GM18951 (cell line): Measurements from ENCODE around the gene UBE2E2.

Experiments used
- POLR2A ChIP-seq: IDR thresholded peaks from 4 replicates; pipeline ENCODE4 v1.6.1; 2011; ENCODE audit warnings: mild to moderate bottlenecking; ENCODE audit not compliant: insufficient read length, insufficient read depth; ENCODE audit errors: extremely low read depth
- in situ Hi-C: fragments of 300-500 bp; cut with MboI; formaldehyde crosslinking; loops from one replicate; pipeline ENCODE4 v1.12.0; 2022; ENCODE audit warnings: low sequenced_read_pairs, mixed read lengths, inconsistent platforms; ENCODE audit not compliant: unreplicated experiment

The UBE2E2 gene

GRCh38 chr3:23624305-23624704 is 421.2 kb downstream of the UBE2E2 start:
- in situ Hi-C loops = no loop called here
- no peak for TF ChIP-seq POLR2A

DNA sequence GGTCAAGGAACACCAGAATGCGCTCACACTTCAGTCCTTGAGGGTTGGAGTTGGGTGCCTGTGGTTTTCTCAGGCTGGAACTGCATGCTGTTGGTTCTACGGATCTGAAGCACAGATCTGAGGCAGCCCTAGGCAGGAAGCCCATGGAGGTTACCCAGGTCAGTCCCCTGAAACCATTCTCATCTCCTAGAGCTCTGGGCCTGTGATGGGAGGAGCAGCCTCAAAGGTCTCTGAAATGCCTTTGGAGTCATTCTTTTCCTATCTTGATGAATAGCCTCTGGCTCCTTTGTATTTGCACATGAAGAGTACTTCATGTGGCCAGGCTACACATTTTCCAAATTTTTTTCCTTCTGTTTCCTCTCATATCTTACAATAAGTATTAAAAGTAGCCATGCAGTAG is 423.3 kb downstream of the UBE2E2 start:
- in situ Hi-C loops = no loop called here
- no peak for TF ChIP-seq POLR2A

DNA sequence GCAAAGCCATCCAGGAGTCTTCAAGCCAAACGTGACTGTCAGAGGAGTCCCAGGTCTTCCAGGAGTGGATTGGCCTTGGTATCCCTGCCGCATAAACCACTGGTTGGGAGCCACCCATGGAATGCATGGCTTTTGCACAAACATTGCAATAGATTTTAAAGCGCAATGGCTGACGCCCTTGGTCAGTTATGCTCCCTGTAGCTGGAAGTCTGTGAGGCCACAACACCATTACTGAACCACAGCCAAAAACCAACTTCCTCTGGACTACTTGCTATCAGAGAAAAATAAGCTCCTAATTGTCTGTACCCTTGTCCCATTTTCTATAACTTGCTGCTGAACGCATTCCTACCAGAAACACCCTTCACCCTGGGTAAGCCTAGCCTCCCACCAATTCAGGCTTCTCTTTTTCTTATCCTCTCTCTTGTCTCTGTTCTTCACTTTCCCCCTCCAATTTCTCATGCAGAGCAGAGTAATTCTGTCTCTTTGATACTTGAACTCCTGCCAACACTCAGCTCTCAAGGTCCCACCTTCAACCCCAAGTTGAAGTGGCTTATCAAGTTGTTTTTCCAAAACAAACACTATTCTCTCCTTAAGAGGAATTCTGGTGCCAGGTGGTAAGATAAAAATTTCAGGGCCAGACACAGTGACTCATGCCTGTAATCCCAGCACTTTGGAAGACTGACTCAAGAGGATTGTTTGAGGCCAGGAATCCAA is 426.2 kb downstream of the UBE2E2 start:
- in situ Hi-C loops = no loop called here
- no peak for TF ChIP-seq POLR2A

GRCh38 chr3:23633261-23633960 is 430.3 kb downstream of the UBE2E2 start:
- in situ Hi-C loops = no loop called here
- no peak for TF ChIP-seq POLR2A

DNA sequence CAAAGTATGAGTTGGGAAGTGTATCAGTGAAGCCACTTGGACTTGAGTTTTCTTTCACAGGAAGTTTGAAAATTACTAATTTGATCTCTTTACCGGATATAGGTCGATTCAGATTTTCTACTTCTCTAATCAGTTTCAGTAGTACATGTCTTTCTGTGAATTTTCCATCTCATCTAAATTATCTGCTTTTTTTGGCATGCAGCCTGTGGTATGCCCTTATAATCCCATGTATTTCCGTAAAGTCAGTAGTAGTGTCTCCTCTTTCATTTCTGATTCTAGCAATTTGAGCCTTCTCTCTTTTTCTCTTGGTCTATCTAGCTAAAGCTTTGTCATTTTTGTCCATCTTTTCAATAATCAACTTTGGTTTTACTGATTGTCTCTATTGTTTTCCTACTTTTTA is 434.2 kb downstream of the UBE2E2 start:
- in situ Hi-C loops = no loop called here
- no peak for TF ChIP-seq POLR2A

DNA sequence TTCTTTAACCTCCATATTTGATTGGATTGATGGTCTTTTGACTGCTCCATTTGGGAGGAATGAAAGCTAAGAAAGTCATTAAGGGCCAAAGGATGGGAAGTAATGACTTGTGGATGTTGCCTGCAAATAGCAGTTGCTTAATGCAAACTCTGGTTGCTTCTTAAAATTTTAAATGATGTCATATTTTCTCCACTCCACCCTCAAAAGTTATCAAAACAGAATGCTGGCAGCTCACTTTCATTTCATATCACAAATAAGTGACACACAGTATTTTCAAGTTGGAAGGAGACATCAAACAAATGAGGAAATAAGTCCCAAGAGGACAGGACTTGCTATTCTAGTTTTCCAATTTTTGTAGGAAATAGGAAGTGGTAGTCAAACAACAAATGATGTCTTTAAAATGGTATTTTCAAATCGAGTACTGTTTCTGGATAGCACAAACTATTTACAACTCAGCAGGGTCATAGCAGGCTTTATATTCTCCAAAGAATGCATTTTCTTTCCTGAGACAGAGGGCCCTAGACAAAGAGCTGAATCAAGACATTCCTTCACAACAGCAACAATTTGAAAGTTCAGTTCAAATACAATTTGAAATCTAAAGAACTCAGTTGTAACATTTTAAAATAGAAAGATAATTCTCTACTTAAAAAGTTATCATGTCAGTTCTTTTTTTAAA is 437.5 kb downstream of the UBE2E2 start:
- in situ Hi-C loops = no loop called here
- TF ChIP-seq POLR2A = no peak
